Kidney capillary endothelial cell (primary cell): ENCODE results near the gene NME9.
A peak's percentile ranks its signal among the peaks of the same experiment; 100 is the strongest.

ENCODE experiments used
- DNase-seq: peaks from one replicate; pipeline ENCODE4 v3.0.0-alpha.2; 2018; ENCODE audit warnings: low spot score

NME9 gene

GRCh38 chr3:138332472-138333073, 2.9 kb upstream of the NME9 start:
- DNase-seq: peak; percentile 26

- no peak for DNase-seq
These were observed 1.7 kb upstream of the NME9 start for GRCh38 chr3:138331143-138331894.

GRCh38 chr3:138329984-138330293, 288 bp upstream of the NME9 start:
- no peak for DNase-seq

GRCh38 chr3:138328341-138328740, 1.3 kb downstream of the NME9 start:
- no peak for DNase-seq

- peak; percentile 23 for DNase-seq
These were observed 1.8 kb downstream of the NME9 start for GRCh38 chr3:138327831-138328230.

- no peak for DNase-seq
These were observed 2.6 kb downstream of the NME9 start for GRCh38 chr3:138326866-138327595.

GRCh38 chr3:138325990-138326389, 3.7 kb downstream of the NME9 start:
- DNase-seq: no peak

GRCh38 chr3:138323971-138324370, 5.7 kb downstream of the NME9 start:
- no peak for DNase-seq

GRCh38 chr3:138317687-138318086, 12.0 kb downstream of the NME9 start:
- no peak for DNase-seq

- peak; percentile 24 for DNase-seq
These were observed 14.9 kb downstream of the NME9 start for GRCh38 chr3:138314751-138315150.

GRCh38 chr3:138310494-138310893, 19.2 kb downstream of the NME9 start:
- no peak for DNase-seq

- no peak for DNase-seq
These were observed 20.9 kb downstream of the NME9 start for GRCh38 chr3:138308783-138309182.

- DNase-seq: no peak
These were observed 21.8 kb downstream of the NME9 start for GRCh38 chr3:138307899-138308298.

- no peak for DNase-seq
These were observed 26.2 kb downstream of the NME9 start for GRCh38 chr3:138303474-138303873.

GRCh38 chr3:138300647-138301046, 29.0 kb downstream of the NME9 start:
- no peak for DNase-seq

GRCh38 chr3:138297876-138298275, 31.8 kb downstream of the NME9 start:
- no peak for DNase-seq

GRCh38 chr3:138297059-138297607, 32.5 kb downstream of the NME9 start:
- no peak for DNase-seq

GRCh38 chr3:138296639-138297038, 33.0 kb downstream of the NME9 start:
- DNase-seq: no peak

GRCh38 chr3:138289701-138290100, 40.0 kb downstream of the NME9 start:
- DNase-seq: no peak

- DNase-seq: no peak
These were observed 40.4 kb downstream of the NME9 start for GRCh38 chr3:138289260-138289659.

- no peak for DNase-seq
These were observed 44.6 kb downstream of the NME9 start for GRCh38 chr3:138284957-138285477.

GRCh38 chr3:138284079-138284478, 45.6 kb downstream of the NME9 start:
- DNase-seq: no peak

GRCh38 chr3:138282836-138283235, 46.8 kb downstream of the NME9 start:
- DNase-seq: no peak
